Hematopoietic multipotent progenitor cell treated with erythropoietin and hydrocortisone succinate and interleukin-3 and kit ligand, for 17 days (in vitro differentiated cells): ENCODE results near the gene DSCAM.

ENCODE experiments used
- DNase-seq: peaks from one replicate; pipeline ENCODE4 v3.0.0-alpha.2; 2015; ENCODE audit warnings: low spot score

The DSCAM gene

GRCh38 chr21:39980241-39980820 lies 866.6 kb downstream of the DSCAM start:
- no peak for DNase-seq

GRCh38 chr21:39979321-39979720 lies 867.6 kb downstream of the DSCAM start:
- DNase-seq = no peak

- no peak for DNase-seq
Measured at GRCh38 chr21:39976800-39977199, 870.2 kb downstream of the DSCAM start.

- no peak for DNase-seq
Measured at GRCh38 chr21:39972976-39973770, 873.8 kb downstream of the DSCAM start.

GRCh38 chr21:39972471-39972870 lies 874.5 kb downstream of the DSCAM start:
- DNase-seq = no peak

GRCh38 chr21:39971956-39972355 lies 875.0 kb downstream of the DSCAM start:
- DNase-seq = no peak

GRCh38 chr21:39969691-39970364 lies 877.1 kb downstream of the DSCAM start:
- no peak for DNase-seq

GRCh38 chr21:39968010-39968409 lies 878.9 kb downstream of the DSCAM start:
- DNase-seq = no peak

- DNase-seq = no peak
Measured at GRCh38 chr21:39966786-39967185, 880.2 kb downstream of the DSCAM start.

- no peak for DNase-seq
Measured at GRCh38 chr21:39965026-39965425, 881.9 kb downstream of the DSCAM start.

- no peak for DNase-seq
Measured at GRCh38 chr21:39961251-39961650, 885.7 kb downstream of the DSCAM start.
